Motor neuron (in vitro differentiated cells): ENCODE data around the gene SLC1A3. TPM values are rescaled to one million over a fixed set of nuclear protein-coding genes. Genes with fewer than 3 reads are reported as not detected.

Experiments
- ATAC-seq, 8 experiments: fragments of 200-7000 bp; cut with Tn5 transposase; replicated peaks in 6 of 8; 2 replicates each; pipeline ENCODE4 v1.8.0; 2021; ENCODE audit warnings: mild to moderate bottlenecking in 8 of 8, moderate library complexity in 8 of 8
- H3K27ac ChIP-seq, 2 donors: fragments of 250-450 bp; sonication (Bioruptor Pico); 2 replicates each; pipeline ENCODE4 v1.9.0; 2021; ENCODE audit warnings: antibody characterized with exemption in 2 of 2, mild to moderate bottlenecking in 2 of 2, moderate library complexity in 1 of 2
- H3K4me1 ChIP-seq, 2 donors: fragments of 250-450 bp; sonication (Bioruptor Pico); replicated peaks in 1 of 2; 2 replicates each; pipeline ENCODE4 v1.6.1; 2021; ENCODE audit warnings: antibody characterized with exemption in 2 of 2, mild to moderate bottlenecking in 2 of 2, moderate library complexity in 1 of 2
- H3K4me3 ChIP-seq, 5 donors: fragments of 250-450 bp; sonication (Bioruptor Pico); 2 replicates each; pipeline ENCODE4 v1.9.0; 2021; ENCODE audit warnings: antibody characterized with exemption in 5 of 5, mild to moderate bottlenecking in 5 of 5, moderate library complexity in 4 of 5
- WGBS, 10 experiments: fragments of 450-650 bp; shearing (Covaris generic); methylation state at CpG; one replicate each; pipeline ENCODE4 v1.0.0; 2022; 5-methylcytosine and 5-hydroxymethylcytosine counted together
- in situ Hi-C, 9 experiments: fragments of 400-800 bp; cut with MboI; loops; one replicate each; pipeline ENCODE4 v1.15.0; 2021; ENCODE audit warnings: low sequenced_read_pairs in 9 of 9, low pct_unique_long_range_greater_than_20kb in 2 of 9; ENCODE audit not compliant: unreplicated experiment in 9 of 9
- total RNA-seq, 8 experiments: library from RNA; unstranded; fragments of 300-600 nt; gene quantifications; 2 replicates each; pipeline versions ENCODE4 v1.2.3 to v1.2.4, GENCODE V29; 2022

SLC1A3 gene
- total RNA-seq, 8 experiments from 2014 or later = 4.3 to 306 (median 9.6) TPM

GRCh38 chr5:36624277-36624676 is 17.9 kb downstream of the SLC1A3 start:
- H3K4me3 ChIP-seq = no peak overlapping the region
- ATAC-seq = no peak
- WGBS, 10 experiments = 76 to 100% (median 91%) methylated on average over 1 to 6 of the region's 8 CpGs; no CpG with 5 or more reads in 3 of the 10 experiments
- peaks cover 3 to 8% of the 10 kb centered on the region in 2 donors for H3K4me1 ChIP-seq
- in situ Hi-C loops = no loop called here
- H3K27ac ChIP-seq = no peak overlapping the region

GRCh38 chr5:36628695-36629094 is 22.3 kb downstream of the SLC1A3 start:
- in situ Hi-C loops = no loop called here
- H3K4me1 ChIP-seq = peaks cover 6 to 17% of the 10 kb centered on the region in 2 donors
- 34 to 88% (median 60%) methylated on average over 1 to 2 of the region's 2 CpGs for WGBS, 10 experiments
- no peak overlapping the region for H3K27ac ChIP-seq
- no peak overlapping the region for H3K4me3 ChIP-seq
- ATAC-seq = peak in 3 of 8 experiments; percentile 47 to 69 (median 65)

GRCh38 chr5:36629729-36630128 is 23.3 kb downstream of the SLC1A3 start:
- H3K4me1 ChIP-seq = peaks cover 6 to 17% of the 10 kb centered on the region in 2 donors
- peak overlapping the region in 1 of 2 donors; percentile 24 for H3K27ac ChIP-seq
- H3K4me3 ChIP-seq = no peak overlapping the region
- 43 to 100% (median 89%) methylated on average over 1 to 8 of the region's 8 CpGs; no CpG with 5 or more reads in 1 of the 10 experiments for WGBS, 10 experiments
- in situ Hi-C loops = no loop called here
- no peak for ATAC-seq

DNA sequence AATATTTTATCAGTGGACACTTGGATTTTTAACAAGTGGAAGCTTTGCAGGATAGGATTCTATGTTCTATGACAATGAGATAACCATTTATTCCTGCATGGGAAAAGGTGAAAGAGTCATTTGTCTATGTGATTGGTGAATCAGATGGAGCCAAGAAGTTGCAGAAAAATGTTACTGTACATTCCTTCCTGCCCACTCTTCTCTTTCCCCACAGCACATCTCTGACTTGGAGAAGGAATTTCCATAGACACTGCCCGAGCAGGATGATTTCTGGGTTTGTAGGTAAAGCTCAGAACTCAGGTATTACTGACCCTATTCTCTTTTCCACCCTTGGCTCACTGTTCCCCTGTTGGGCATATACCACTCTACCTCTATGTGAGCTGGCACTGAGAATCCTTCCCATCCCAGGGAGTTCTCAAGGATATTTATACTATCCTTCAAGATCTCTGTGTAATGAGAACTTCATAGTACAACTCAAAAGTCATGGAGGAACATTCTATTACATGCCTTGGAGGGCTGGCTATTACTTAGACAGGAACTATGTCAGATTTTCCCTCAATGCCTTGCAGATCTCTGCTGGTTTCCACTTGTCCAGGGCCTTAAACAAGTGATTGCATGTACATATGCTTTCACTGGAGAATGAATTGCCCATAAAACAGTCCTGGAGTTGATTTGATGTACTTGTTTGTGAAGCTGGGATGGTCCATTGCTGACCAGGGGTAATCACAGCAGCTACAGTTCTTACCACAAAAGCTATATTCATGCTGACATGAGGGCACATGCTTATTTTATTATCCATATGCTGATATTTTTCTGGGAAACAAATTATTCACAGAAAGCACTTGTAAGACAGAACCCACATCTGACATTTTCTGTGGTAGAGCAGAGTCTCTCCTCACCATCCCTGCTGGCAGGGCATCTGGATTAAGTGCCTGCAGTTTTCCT is 24.1 kb downstream of the SLC1A3 start:
- peak in 3 of 8 experiments; percentile 41 to 64 (median 50) for ATAC-seq
- Histone ChIP-seq H3K4me3 (no peak overlapping the region), H3K4me1 (peaks cover 6 to 17% of the 10 kb centered on the region in 2 donors), H3K27ac (no peak overlapping the region)
- in situ Hi-C loops = no loop called here
- 67 to 100% (median 86%) methylated on average over 1 of the region's 1 CpG; no CpG with 5 or more reads in 7 of the 10 experiments for WGBS, 10 experiments

GRCh38 chr5:36631154-36631553 is 24.7 kb downstream of the SLC1A3 start:
- Histone ChIP-seq H3K4me3 (no peak overlapping the region), H3K4me1 (peaks cover 6 to 17% of the 10 kb centered on the region in 2 donors), H3K27ac (no peak overlapping the region)
- in situ Hi-C loops = no loop called here
- ATAC-seq = no peak
- 36 to 100% (median 86%) methylated on average over 1 of the region's 1 CpG; no CpG with 5 or more reads in 3 of the 10 experiments for WGBS, 10 experiments

GRCh38 chr5:36631620-36632362 is 25.4 kb downstream of the SLC1A3 start:
- Histone ChIP-seq H3K4me1 (peaks cover 6 to 17% of the 10 kb centered on the region in 2 donors), H3K4me3 (no peak overlapping the region), H3K27ac (no peak overlapping the region)
- 38 to 89% (median 73%) methylated on average over 2 to 5 of the region's 5 CpGs for WGBS, 10 experiments
- ATAC-seq = peak in 3 of 8 experiments; percentile 59 to 90 (median 77)
- in situ Hi-C loops = no loop called here

DNA sequence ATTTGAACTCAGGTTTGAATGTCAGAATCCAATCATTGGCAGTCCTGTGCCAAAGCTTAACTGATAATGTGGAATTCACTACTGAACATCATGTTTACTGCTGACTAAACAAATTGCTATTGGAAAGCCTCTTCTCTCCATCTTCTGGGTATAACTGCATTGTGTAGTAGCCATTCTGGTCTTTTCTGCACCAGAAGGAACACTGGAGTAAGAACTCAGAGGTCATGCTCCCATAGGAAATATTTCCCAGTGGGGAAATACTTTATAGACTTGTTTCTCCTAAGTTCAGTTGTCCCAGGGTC is 25.9 kb downstream of the SLC1A3 start:
- in situ Hi-C loops = no loop called here
- Histone ChIP-seq H3K4me3 (no peak overlapping the region), H3K4me1 (peaks cover 6 to 17% of the 10 kb centered on the region in 2 donors), H3K27ac (no peak overlapping the region)
- no peak for ATAC-seq

DNA sequence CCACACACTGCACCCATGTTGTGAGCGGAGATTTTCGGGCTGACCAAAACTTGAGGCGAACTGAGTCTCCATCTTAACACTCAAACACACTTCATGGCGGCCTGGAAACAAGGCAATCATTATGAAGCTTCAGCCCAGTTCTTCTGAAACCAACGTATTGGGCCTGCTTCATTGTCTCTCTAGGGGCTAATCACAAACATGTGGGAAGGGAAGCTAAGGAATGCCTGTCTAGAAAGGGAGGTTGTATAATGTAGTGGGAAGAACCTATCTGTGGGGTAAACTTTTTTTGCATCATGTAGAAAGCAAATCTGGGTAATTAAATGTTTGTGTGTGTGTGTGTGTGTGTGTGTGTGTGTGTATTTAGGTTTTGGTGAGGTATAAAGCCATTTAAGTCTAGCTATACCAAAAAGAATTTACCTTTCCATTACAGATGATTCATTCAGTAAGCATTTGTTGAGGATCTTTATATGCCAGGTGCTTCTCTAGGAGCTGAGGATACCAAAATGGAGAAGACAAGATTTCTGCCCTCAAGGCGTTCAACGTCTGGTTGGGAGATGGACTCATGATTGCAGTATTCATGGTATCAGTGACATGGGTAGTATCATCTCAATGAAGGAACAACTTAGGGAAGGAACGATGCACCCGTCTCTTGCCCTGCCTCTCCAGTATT is 29.4 kb downstream of the SLC1A3 start:
- Histone ChIP-seq H3K27ac (no peak overlapping the region), H3K4me3 (no peak overlapping the region), H3K4me1 (no peaks in the 10 kb centered on the region)
- ATAC-seq = no peak
- 79 to 94% (median 92%) methylated on average over 2 to 8 of the region's 9 CpGs; no CpG with 5 or more reads in 2 of the 10 experiments for WGBS, 10 experiments
- in situ Hi-C loops = no loop called here

- no peak for ATAC-seq
These were observed 30.7 kb downstream of the SLC1A3 start for GRCh38 chr5:36637101-36637500.

DNA sequence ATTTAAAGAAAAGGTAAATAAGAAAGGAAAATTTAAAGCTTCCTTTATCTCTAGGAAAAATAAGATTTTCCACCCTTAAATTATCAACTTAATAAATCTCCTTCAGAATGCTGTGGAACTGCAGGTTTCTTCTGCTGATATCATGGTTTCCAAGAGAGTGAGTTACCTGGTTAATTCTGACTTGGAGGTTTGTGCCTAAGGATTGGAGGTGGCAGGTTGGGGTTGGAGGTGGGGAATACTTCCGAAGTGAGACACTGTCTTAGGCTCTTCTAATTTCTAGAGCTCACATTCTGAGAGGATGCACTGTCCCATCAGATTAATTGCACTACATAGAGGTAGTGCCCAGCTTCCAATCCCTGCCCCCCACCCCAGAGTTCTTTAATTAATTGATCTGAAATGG is 31.1 kb downstream of the SLC1A3 start:
- H3K4me3 ChIP-seq = no peak overlapping the region
- WGBS, 10 experiments = 86 to 100% (median 100%) methylated on average over 1 of the region's 1 CpG; no CpG with 5 or more reads in 7 of the 10 experiments
- H3K27ac ChIP-seq = no peak overlapping the region
- ATAC-seq = no peak
- no peaks in the 10 kb centered on the region for H3K4me1 ChIP-seq
- in situ Hi-C loops = no loop called here

More at GRCh38 chr5:36637101-36637500, 30.7 kb downstream of the SLC1A3 start:
- in situ Hi-C loops = no loop called here
- Histone ChIP-seq H3K4me1 (no peaks in the 10 kb centered on the region), H3K4me3 (no peak overlapping the region), H3K27ac (no peak overlapping the region)
- WGBS, 10 experiments = 48 to 98% (median 92%) methylated on average over 2 to 4 of the region's 4 CpGs

- no peaks in the 10 kb centered on the region for H3K4me1 ChIP-seq
- H3K4me3 ChIP-seq = no peak overlapping the region
- WGBS, 10 experiments = 29 to 92% (median 78%) methylated on average over 1 to 4 of the region's 4 CpGs; no CpG with 5 or more reads in 2 of the 10 experiments
- peak in 1 of 8 experiments; percentile 89 for ATAC-seq
- in situ Hi-C loops = no loop called here
- H3K27ac ChIP-seq = no peak overlapping the region
These were observed 31.6 kb downstream of the SLC1A3 start for GRCh38 chr5:36638056-36638455.

GRCh38 chr5:36640949-36641348 is 34.5 kb downstream of the SLC1A3 start:
- ATAC-seq = no peak
- no peak overlapping the region for H3K27ac ChIP-seq
- no peak overlapping the region for H3K4me3 ChIP-seq
- in situ Hi-C loops = no loop called here
- 0 to 100% (median 83%) methylated on average over 1 of the region's 1 CpG; no CpG with 5 or more reads in 3 of the 10 experiments for WGBS, 10 experiments
- no peaks in the 10 kb centered on the region for H3K4me1 ChIP-seq

- no peak overlapping the region for H3K4me3 ChIP-seq
- no peaks in the 10 kb centered on the region for H3K4me1 ChIP-seq
- in situ Hi-C loops = no loop called here
- H3K27ac ChIP-seq = no peak overlapping the region
- ATAC-seq = no peak
These were observed 35.0 kb downstream of the SLC1A3 start for GRCh38 chr5:36641431-36641830.
